ENCODE data around the gene KRT31. TPM values are rescaled to one million over a fixed set of nuclear protein-coding genes. Genes with fewer than 3 reads are reported as not detected.

KRT31 gene
- polyA plus RNA-seq, 1 donor from 2014 or later, result not detected

DNA sequence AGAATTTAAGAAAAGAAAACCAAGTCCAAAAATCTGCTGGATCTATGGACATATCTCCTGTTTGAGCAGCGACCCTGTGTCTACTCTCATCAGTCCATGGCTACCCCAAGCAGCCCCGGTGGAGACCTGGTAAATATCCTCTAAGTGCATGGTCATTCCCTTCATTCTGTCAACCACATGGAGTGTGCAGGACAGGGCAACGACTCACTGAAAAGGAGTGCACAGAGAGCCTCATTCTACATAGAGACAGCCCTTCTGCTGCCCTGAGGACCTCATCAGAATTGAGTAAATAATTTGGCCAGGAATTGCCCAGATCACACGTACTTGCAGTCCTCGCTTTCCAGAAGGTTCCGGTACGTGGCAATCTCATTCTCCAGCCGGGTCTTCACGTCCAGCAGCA, 40.4 kb upstream of the KRT31 start:
- Histone ChIP-seq H3K4me3 (ENCODE audit: low read length) (no peak overlapping the region), H3K79me2 (replicated peaks; ENCODE audit: insufficient read depth, low read length) (no peaks in the 10 kb centered on the region), H3K36me3 (ENCODE audit: insufficient read depth, low read length) (no peaks in the 10 kb centered on the region), H3K9ac (ENCODE audit: low read length) (no peak overlapping the region), H3F3A (ENCODE audit: insufficient read depth, low read length, poor library complexity, severe bottlenecking) (no peaks in the 10 kb centered on the region), H3K4me2 (ENCODE audit: low read length) (no peak overlapping the region), H3K9me2 (ENCODE audit: insufficient read depth, low read length) (no peaks in the 10 kb centered on the region), H3K27ac (ENCODE audit: low read length) (no peak overlapping the region), H4K20me1 (ENCODE audit: insufficient read depth) (no peaks in the 10 kb centered on the region), H3K9me3 (ENCODE audit: low read length) (no peaks in the 10 kb centered on the region), H3K27me3 (ENCODE audit: insufficient read depth, low read depth, low read length) (no peaks in the 10 kb centered on the region), H2AFZ (ENCODE audit: low read depth, low read length) (no peak overlapping the region)
- no peak for TF ChIP-seq RAD21 (conservative IDR thresholded peaks at IDR 0.05)
- TF ChIP-seq EP300 (conservative IDR thresholded peaks at IDR 0.05; ENCODE audit: poor library complexity, severe bottlenecking), result no peak
- TF ChIP-seq, protein P1, sequence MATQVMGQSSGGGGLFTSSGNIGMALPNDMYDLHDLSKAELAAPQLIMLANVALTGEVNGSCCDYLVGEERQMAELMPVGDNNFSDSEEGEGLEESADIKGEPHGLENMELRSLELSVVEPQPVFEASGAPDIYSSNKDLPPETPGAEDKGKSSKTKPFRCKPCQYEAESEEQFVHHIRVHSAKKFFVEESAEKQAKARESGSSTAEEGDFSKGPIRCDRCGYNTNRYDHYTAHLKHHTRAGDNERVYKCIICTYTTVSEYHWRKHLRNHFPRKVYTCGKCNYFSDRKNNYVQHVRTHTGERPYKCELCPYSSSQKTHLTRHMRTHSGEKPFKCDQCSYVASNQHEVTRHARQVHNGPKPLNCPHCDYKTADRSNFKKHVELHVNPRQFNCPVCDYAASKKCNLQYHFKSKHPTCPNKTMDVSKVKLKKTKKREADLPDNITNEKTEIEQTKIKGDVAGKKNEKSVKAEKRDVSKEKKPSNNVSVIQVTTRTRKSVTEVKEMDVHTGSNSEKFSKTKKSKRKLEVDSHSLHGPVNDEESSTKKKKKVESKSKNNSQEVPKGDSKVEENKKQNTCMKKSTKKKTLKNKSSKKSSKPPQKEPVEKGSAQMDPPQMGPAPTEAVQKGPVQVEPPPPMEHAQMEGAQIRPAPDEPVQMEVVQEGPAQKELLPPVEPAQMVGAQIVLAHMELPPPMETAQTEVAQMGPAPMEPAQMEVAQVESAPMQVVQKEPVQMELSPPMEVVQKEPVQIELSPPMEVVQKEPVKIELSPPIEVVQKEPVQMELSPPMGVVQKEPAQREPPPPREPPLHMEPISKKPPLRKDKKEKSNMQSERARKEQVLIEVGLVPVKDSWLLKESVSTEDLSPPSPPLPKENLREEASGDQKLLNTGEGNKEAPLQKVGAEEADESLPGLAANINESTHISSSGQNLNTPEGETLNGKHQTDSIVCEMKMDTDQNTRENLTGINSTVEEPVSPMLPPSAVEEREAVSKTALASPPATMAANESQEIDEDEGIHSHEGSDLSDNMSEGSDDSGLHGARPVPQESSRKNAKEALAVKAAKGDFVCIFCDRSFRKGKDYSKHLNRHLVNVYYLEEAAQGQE (IDR thresholded peaks at IDR 0.05; ENCODE audit: borderline replicate concordance), result no peak
- no peak for TF ChIP-seq MXI1 (conservative IDR thresholded peaks at IDR 0.05; ENCODE audit: poor library complexity, severe bottlenecking)

DNA sequence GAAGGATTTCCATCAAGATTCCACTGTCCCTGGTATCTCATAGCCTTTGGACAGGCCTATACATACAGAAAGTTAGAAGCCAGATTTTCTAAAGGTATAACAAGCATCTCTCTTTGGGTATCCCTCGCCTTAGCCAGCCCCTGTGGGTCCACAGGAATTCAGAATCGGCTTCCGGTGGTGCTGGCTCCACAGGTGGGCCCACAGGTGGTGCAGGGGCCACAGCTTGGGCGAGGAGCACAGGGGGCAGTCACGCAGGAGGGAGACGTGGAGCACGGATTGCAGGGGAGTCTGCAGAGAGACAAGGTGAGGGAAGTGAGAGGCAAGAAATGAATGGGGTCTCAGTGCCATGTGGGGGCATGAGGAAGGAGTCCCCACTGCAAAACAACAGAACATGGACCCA, 39.8 kb upstream of the KRT31 start:
- Histone ChIP-seq H3K27ac (ENCODE audit: low read length) (no peak overlapping the region), H3K4me2 (ENCODE audit: low read length) (no peak overlapping the region), H3K27me3 (ENCODE audit: insufficient read depth, low read depth, low read length) (no peaks in the 10 kb centered on the region), H3K9ac (ENCODE audit: low read length) (no peak overlapping the region), H3F3A (ENCODE audit: insufficient read depth, low read length, poor library complexity, severe bottlenecking) (no peaks in the 10 kb centered on the region), H3K36me3 (ENCODE audit: insufficient read depth, low read length) (no peaks in the 10 kb centered on the region), H3K9me2 (ENCODE audit: insufficient read depth, low read length) (no peaks in the 10 kb centered on the region), H3K4me3 (ENCODE audit: low read length) (no peak overlapping the region), H3K9me3 (ENCODE audit: low read length) (no peaks in the 10 kb centered on the region), H2AFZ (ENCODE audit: low read depth, low read length) (no peak overlapping the region), H4K20me1 (ENCODE audit: insufficient read depth) (no peaks in the 10 kb centered on the region), H3K79me2 (replicated peaks; ENCODE audit: insufficient read depth, low read length) (no peaks in the 10 kb centered on the region)
- no peak for TF ChIP-seq POLR2AphosphoS5 (IDR thresholded peaks at IDR 0.05)
- TF ChIP-seq MXI1 (conservative IDR thresholded peaks at IDR 0.05; ENCODE audit: poor library complexity, severe bottlenecking), result no peak
- no peak for TF ChIP-seq RAD21 (conservative IDR thresholded peaks at IDR 0.05)
- TF ChIP-seq EP300 (conservative IDR thresholded peaks at IDR 0.05; ENCODE audit: poor library complexity, severe bottlenecking), result no peak
- no peak for TF ChIP-seq EZH2 (IDR thresholded peaks at IDR 0.05; ENCODE audit: borderline replicate concordance, insufficient read depth, low read length, poor library complexity, severe bottlenecking)
- TF ChIP-seq SMC3 (conservative IDR thresholded peaks at IDR 0.05; ENCODE audit: poor library complexity), result no peak
- TF ChIP-seq, protein P1 (IDR thresholded peaks at IDR 0.05; ENCODE audit: borderline replicate concordance), result no peak
- no peak for TF ChIP-seq TAF1 (IDR thresholded peaks at IDR 0.05; ENCODE audit: low read depth)
- TF ChIP-seq, protein P2, sequence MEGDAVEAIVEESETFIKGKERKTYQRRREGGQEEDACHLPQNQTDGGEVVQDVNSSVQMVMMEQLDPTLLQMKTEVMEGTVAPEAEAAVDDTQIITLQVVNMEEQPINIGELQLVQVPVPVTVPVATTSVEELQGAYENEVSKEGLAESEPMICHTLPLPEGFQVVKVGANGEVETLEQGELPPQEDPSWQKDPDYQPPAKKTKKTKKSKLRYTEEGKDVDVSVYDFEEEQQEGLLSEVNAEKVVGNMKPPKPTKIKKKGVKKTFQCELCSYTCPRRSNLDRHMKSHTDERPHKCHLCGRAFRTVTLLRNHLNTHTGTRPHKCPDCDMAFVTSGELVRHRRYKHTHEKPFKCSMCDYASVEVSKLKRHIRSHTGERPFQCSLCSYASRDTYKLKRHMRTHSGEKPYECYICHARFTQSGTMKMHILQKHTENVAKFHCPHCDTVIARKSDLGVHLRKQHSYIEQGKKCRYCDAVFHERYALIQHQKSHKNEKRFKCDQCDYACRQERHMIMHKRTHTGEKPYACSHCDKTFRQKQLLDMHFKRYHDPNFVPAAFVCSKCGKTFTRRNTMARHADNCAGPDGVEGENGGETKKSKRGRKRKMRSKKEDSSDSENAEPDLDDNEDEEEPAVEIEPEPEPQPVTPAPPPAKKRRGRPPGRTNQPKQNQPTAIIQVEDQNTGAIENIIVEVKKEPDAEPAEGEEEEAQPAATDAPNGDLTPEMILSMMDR (IDR thresholded peaks at IDR 0.05; ENCODE audit: poor library complexity, severe bottlenecking), result no peak

Data from neural cell (in vitro differentiated cells).